Upper lobe of left lung (tissue), 4 donors: Measurements from ENCODE around the gene CRYBG1.

Experiments
- POLR2A ChIP-seq, 4 donors: fragments of 450-650 bp; IDR thresholded peaks; one replicate each; pipeline ENCODE4 v1.5.1; 2016 to 2017; ENCODE audit warnings: antibody characterized with exemption in 4 of 4, mild to moderate bottlenecking in 2 of 4
- TF ChIP-seq, protein P1 (sequence below), 6 experiments: fragments of 450-650 bp in 4 of 6; fragments of 200-600 bp in 2 of 6; sonication (generic) in 2 of 6; IDR thresholded peaks; one replicate each; pipeline ENCODE4 v1.5.1; 2016 to 2019; ENCODE audit warnings: antibody characterized with exemption in 6 of 6

DNA sequence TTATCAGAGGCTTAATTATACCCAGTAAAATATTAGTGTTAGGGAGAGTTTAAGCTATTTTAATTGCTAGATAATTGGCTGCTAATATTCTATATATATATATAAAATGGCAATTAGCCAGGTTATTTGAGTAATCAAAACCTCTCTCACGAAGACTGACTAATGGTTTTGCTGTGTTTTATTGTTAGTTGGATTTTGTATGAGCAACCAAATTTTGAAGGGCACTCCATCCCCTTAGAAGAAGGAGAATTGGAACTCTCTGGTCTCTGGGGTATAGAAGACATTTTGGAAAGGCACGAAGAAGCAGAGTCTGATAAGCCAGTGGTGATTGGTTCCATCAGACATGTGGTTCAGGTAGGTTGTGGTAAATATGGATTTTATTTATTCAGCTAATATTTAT is 166.6 kb downstream of the CRYBG1 start:
- TF ChIP-seq, protein P1, sequence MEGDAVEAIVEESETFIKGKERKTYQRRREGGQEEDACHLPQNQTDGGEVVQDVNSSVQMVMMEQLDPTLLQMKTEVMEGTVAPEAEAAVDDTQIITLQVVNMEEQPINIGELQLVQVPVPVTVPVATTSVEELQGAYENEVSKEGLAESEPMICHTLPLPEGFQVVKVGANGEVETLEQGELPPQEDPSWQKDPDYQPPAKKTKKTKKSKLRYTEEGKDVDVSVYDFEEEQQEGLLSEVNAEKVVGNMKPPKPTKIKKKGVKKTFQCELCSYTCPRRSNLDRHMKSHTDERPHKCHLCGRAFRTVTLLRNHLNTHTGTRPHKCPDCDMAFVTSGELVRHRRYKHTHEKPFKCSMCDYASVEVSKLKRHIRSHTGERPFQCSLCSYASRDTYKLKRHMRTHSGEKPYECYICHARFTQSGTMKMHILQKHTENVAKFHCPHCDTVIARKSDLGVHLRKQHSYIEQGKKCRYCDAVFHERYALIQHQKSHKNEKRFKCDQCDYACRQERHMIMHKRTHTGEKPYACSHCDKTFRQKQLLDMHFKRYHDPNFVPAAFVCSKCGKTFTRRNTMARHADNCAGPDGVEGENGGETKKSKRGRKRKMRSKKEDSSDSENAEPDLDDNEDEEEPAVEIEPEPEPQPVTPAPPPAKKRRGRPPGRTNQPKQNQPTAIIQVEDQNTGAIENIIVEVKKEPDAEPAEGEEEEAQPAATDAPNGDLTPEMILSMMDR (IDR thresholded peaks at IDR 0.05): no peak
- no peak for TF ChIP-seq POLR2A (IDR thresholded peaks at IDR 0.05)
